Stimulated activated CD4-positive, alpha-beta T cell treated with anti-CD3 and anti-CD28 coated beads, Interleukin-4, amount 100 ng/mL, for 1 hour (primary cell): ENCODE data around the gene FBN2.

Experiments
- DNase-seq: peaks from one replicate; pipeline ENCODE4 v3.0.0-alpha.2; 2020

Gene FBN2

GRCh38 chr5:128237546-128237945, 300.5 kb downstream of the FBN2 start:
- no peak for DNase-seq

DNA sequence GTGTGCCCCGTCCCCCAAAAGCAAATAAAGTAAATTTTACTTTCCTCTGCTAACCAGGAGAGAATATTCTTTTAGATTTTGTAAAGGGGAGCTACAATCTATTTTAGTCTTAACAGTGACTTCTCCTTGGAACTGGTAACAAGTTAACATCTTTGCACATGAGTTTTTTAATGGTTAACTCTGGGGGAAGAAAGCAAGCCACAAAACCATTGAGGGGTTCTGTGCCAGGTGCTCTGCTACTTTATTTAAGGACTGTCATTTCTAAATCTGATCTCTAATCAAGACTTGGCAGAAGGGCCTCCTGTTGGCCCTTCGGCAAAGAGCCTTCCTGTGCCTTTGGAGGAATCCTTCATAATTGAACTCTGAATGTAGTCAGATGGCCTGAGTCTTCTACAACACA, 301.0 kb downstream of the FBN2 start:
- no peak for DNase-seq

DNA sequence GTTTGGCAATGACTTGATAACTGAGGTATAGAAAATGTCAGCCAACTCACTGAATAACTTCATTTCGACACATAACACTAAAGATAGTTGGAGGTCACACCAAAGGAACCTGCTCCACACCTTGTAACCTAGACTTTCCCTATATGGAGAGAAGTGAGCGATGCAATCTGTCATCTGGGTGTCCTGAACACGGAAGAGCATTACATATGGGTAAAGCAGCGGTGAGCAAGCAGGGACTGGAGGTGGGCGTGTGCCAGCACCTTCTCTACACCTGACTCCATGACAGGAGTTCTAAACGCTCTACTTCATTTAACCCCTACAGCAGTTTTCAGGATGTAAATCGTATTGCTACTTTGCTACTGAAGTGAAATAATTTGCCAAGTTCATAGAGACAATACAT, 301.7 kb downstream of the FBN2 start:
- no peak for DNase-seq

DNA sequence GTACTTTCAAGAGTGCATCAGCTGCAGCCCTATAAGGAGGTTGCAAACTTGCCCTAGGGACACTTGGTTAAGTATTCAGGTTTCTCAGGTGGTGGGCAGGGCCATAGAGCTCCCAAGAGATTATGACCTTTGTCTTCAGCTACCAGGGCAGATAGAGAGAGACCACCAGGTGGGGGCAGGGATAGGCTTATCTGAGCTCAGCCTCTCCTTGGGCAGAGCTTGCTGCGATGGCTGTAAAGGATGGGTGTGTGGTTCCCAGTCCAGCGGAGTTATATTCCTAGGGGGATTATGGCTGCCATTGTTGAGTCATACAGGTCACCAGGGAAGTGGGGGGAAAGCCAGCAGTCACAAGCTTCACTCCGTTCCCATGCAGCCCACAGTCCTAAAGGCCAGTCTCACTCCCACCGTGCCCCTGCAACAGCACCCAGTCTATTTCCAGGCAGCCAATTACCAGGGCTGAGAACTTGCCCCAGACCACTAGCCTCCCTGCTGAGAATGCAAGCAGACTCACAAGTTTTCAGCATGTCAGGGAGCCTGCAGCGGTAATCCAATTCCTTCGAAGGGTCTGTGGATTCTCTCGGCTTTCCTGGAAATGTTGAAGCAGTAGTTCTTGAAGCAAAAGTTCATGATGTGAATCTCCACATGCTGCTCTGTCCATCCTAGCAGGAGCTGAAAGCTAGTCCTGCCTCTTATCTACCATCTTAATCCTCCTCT, 303.0 kb downstream of the FBN2 start:
- no peak for DNase-seq

- no peak for DNase-seq
Measured at GRCh38 chr5:128228521-128228920, 309.5 kb downstream of the FBN2 start.

DNA sequence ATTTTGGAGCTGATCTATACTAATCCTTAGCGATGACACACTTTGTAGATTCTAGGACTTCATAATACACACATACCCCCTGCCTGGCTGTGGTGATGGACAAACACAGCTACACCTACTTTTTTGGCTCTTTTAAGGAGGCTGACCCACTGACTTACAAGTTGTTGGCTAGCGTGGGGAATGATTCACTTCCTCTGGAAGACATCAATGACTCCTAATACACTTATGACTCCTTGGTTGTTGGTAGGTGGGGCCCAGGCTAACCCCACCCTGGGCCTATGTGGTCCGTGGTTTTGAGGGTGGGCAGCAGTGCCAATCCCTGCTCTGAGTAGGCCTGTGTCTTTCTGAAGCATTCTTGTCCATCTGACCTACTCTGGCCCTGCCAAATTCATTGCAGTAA, 310.0 kb downstream of the FBN2 start:
- DNase-seq, result no peak

GRCh38 chr5:128225245-128226030, 312.6 kb downstream of the FBN2 start:
- no peak for DNase-seq

DNA sequence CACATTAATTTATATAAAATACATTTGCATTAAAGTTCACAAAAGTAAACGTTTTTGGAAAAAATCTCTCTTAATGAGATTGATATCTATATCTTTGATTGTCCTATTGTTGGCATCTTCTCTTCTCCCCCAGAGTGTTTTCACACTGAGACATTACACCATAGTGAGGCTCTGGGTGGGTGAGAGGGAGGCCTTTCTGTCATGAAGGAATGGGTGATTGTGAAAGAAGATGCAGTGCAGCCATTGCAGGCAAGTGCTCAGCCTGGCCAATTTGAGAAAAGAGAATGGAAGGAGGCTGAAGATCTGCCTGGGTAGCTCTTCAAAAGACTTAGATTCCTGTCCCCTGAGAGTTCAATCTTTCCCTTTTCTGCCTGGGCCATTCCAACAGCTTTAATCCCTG, 313.7 kb downstream of the FBN2 start:
- DNase-seq, result no peak

- no peak for DNase-seq
Measured at GRCh38 chr5:128220841-128221240, 317.2 kb downstream of the FBN2 start.

DNA sequence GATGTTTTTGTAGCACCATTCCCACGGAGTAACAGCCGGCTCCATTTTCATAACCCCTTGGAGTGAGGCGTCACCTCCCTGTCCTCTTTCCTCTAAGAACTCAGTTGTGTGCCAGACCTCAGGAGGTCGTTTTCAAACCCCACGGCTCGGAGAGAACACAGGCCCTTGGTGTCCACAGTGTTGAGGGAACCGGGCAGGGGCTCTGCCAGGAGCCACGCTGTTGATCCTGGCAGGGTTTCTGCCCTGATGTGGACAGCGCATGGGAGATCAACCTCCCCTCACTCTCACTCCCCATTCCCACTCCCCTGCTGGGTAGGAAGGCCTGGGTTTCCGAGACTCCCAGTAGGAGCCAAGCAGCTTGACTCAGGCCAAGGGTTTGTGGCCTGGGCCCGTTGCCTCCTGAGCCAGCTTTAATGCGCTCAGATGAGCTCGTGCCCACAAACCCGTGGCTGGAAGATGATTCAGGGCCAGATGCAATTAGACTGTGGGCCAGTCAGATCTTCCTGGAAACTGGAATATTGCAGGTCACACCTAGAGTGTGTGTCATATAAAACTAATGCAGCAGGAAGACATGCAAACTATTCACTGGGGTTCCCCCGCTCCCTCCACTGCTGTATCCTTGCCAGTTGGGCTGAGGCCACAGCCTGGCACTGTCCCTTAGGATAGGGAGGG, 321.0 kb downstream of the FBN2 start:
- no peak for DNase-seq

GRCh38 chr5:128216285-128216684, 321.8 kb downstream of the FBN2 start:
- DNase-seq, result no peak

DNA sequence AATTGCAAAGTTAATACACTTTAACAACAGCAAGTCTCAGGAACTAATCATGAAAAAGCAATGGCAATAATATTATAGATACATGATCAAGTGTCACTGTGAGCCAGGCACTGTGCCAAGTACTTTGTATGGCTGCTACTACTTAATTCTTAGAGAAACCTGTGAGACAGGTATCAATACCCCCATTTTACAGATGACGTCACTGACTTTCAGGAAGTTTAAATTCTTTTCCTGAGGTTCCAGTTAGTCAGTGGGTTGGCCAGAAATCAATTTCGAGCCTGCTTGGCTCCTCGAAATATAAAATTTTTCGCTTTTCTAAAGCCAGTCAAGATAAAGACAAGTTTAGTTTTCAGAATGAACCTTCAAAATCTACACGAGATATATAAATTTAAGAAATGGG, 324.2 kb downstream of the FBN2 start:
- DNase-seq, result no peak

DNA sequence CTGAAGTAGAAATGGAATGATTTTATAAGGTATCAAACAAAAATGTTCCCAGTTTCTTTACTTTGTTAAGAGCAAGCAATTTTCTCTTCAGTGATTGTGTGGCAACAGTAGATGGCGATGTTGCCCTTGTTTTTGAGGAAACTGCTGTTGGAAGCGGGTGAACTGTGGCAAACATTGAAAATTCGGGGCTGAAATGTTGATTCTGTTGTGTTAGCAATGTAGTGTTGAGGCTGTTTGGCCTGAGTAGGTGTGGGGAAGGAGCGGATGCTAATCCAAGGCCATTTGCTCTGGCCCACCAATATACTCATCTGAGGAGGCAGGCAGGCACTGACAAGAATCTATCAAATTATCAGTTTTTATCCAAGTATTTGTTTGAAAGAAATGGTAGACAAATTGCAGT, 324.7 kb downstream of the FBN2 start:
- no peak for DNase-seq

GRCh38 chr5:128212191-128212806, 325.7 kb downstream of the FBN2 start:
- no peak for DNase-seq

- no peak for DNase-seq
Measured at GRCh38 chr5:128208436-128208835, 329.6 kb downstream of the FBN2 start.
